OCI-LY3 (cell line): ENCODE data around the gene ITGB8.

Experiments
- EZH2phosphoT487 ChIP-seq: fragments of 200-600 bp; shearing (Covaris generic); IDR thresholded peaks from 2 replicates; pipeline ENCODE4 v1.6.1; 2018; ENCODE audit warnings: antibody characterized with exemption, mixed run types, low read depth
- TF ChIP-seq, protein P1 (sequence below): fragments of 200-600, 300-600 bp; sonication (generic); IDR thresholded peaks from 2 replicates; pipeline ENCODE4 v1.5.1; 2014; ENCODE audit warnings: antibody characterized with exemption, low read length, low read depth

DNA sequence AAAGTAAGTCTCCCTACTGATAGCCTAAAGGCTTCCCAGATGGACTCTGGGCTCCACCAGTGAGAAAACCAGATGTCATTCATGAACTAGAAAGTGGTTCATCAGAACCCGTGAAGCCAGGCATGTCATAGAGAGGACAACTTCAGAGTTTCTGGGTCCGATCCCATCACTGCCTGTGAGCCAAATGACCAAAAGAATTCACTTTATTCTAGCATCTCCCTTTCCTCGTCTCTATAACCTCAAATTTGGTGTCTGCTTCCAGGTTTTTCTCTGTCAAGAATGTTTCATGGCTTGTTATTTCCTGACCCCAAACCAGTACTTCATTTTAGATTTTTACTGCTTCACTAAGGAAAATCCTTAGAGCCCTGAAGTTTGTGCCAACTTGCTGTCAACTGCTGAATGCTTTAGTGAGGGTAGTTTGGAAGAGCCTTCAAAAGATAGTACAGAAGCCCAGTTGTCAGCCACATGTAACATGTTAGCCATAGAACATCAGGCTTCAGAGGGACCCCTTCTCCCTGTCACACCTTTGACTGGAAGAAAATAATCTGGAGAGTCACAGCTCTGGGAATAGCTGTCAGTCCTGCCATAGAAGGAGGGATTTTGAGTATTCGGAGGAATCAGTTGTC, 34.0 kb downstream of the ITGB8 start:
- TF ChIP-seq, protein P1, sequence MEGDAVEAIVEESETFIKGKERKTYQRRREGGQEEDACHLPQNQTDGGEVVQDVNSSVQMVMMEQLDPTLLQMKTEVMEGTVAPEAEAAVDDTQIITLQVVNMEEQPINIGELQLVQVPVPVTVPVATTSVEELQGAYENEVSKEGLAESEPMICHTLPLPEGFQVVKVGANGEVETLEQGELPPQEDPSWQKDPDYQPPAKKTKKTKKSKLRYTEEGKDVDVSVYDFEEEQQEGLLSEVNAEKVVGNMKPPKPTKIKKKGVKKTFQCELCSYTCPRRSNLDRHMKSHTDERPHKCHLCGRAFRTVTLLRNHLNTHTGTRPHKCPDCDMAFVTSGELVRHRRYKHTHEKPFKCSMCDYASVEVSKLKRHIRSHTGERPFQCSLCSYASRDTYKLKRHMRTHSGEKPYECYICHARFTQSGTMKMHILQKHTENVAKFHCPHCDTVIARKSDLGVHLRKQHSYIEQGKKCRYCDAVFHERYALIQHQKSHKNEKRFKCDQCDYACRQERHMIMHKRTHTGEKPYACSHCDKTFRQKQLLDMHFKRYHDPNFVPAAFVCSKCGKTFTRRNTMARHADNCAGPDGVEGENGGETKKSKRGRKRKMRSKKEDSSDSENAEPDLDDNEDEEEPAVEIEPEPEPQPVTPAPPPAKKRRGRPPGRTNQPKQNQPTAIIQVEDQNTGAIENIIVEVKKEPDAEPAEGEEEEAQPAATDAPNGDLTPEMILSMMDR: no peak
- TF ChIP-seq EZH2phosphoT487: no peak
